B cell (primary cell): ENCODE results near the gene P2RX6. TPM values are rescaled to one million over a fixed set of nuclear protein-coding genes. Genes with fewer than 3 reads are reported as not detected.

Experiments
- ATAC-seq: fragments of 200-7000 bp; cut with Tn5 transposase; one replicate; pipeline ENCODE4 v1.10.0; 2021; ENCODE audit warnings: low read depth, mild to moderate bottlenecking, moderate number of reproducible peaks, moderate library complexity
- CTCF ChIA-PET: fragments of 350-600 bp; sonication (Branson Sonifier 250); formaldehyde crosslinking; loops from one replicate; lab custom pipeline; 2021; ENCODE audit warnings: antibody characterized with exemption, inconsistent platforms; lab: Charles Lee
- POLR2A ChIA-PET: fragments of 350-600 bp; sonication (Branson Sonifier 250); formaldehyde crosslinking; loops from one replicate; lab custom pipeline; 2021; ENCODE audit warnings: antibody characterized with exemption; lab: Charles Lee
- DNase-seq: peaks from one replicate; pipeline ENCODE4 v3.0.0; 2013
- H2AFZ ChIP-seq: 2 replicates; pipeline ENCODE4 v1.6.1; 2012; ENCODE audit warnings: mild to moderate bottlenecking, low read depth, low read length; ENCODE audit not compliant: insufficient read depth, poor library complexity, severe bottlenecking
- H3K27ac ChIP-seq, 2 donors: 1 replicate in 1 of 2; 2 replicates in 1 of 2; pipeline ENCODE4 v1.5.1; 2012 to 2013; ENCODE audit warnings: low read length in 2 of 2, mild to moderate bottlenecking in 2 of 2, moderate library complexity in 1 of 2
- H3K27me3 ChIP-seq, 4 experiments: fragments of 200-600 bp in 1 of 4; sonication (generic) in 1 of 4; replicated peaks in 1 of 4; 1 replicate in 2 of 4; 2 replicates in 2 of 4; pipeline versions ENCODE4 v1.6.1 to v1.7.0; 2013 to 2016; ENCODE audit warnings: low read length in 3 of 4, mild to moderate bottlenecking in 2 of 4, mixed read lengths in 1 of 4, moderate library complexity in 1 of 4; ENCODE audit not compliant: insufficient read depth in 4 of 4, control insufficient read depth in 3 of 4; ENCODE audit errors: control extremely low read depth in 1 of 4
- H3K36me3 ChIP-seq, 2 experiments: replicated peaks in 1 of 2; 1 replicate in 1 of 2; 2 replicates in 1 of 2; pipeline versions ENCODE4 v1.6.1 to v1.7.1; 2013; ENCODE audit warnings: low read length in 1 of 2; ENCODE audit not compliant: insufficient read depth in 2 of 2, control insufficient read depth in 1 of 2; ENCODE audit errors: control extremely low read depth in 1 of 2, extremely low read depth in 1 of 2
- H3K4me1 ChIP-seq, 2 donors: fragments of 200-600 bp in 1 of 2; sonication (generic) in 1 of 2; 1 replicate in 1 of 2; 2 replicates in 1 of 2; pipeline versions ENCODE4 v1.5.1 to v1.6.1; 2013 to 2017; ENCODE audit warnings: low read length in 2 of 2; ENCODE audit not compliant: control insufficient read depth in 2 of 2, insufficient read depth in 2 of 2
- H3K4me2 ChIP-seq: replicated peaks from 2 replicates; pipeline ENCODE3; 2012; ENCODE audit warnings: mild to moderate bottlenecking, low read depth, low read length; ENCODE audit not compliant: poor library complexity, severe bottlenecking
- H3K4me3 ChIP-seq, 5 experiments: fragments of 200-600 bp in 1 of 5; sonication (generic) in 1 of 5; 1 replicate in 3 of 5; 2 replicates in 2 of 5; pipeline versions ENCODE4 v1.5.1 to v1.7.0; 2011 to 2016; ENCODE audit warnings: low read length in 4 of 5, mild to moderate bottlenecking in 4 of 5, low read depth in 2 of 5, control low read depth in 1 of 5, moderate library complexity in 1 of 5; ENCODE audit not compliant: insufficient read depth in 1 of 5; ENCODE audit errors: control extremely low read depth in 1 of 5, extremely low read depth in 1 of 5
- H3K79me2 ChIP-seq: fragments of 200-600 bp; sonication (generic); one replicate; pipeline ENCODE4 v1.6.0; 2016; ENCODE audit warnings: low read length; ENCODE audit not compliant: control insufficient read depth, insufficient read depth
- H3K9ac ChIP-seq: fragments of 200-600 bp; sonication (generic); 2 replicates; pipeline ENCODE4 v1.6.1; 2017; ENCODE audit warnings: mild to moderate bottlenecking, low read length, moderate library complexity
- H3K9me3 ChIP-seq, 3 donors: one replicate each; pipeline versions ENCODE4 v1.6.1 to v1.7.1; 2013; ENCODE audit warnings: low read length in 2 of 3; ENCODE audit not compliant: control insufficient read depth in 2 of 3, insufficient read depth in 1 of 3; ENCODE audit errors: control extremely low read depth in 1 of 3
- H4K20me1 ChIP-seq: 2 replicates; pipeline ENCODE4 v1.6.0; 2012; ENCODE audit warnings: mild to moderate bottlenecking, low read length; ENCODE audit not compliant: insufficient read depth, control insufficient read depth, poor library complexity, severe bottlenecking
- H3K27ac Mint-ChIP-seq: one replicate; pipeline ENCODE4 v1.8.0; 2021; ENCODE audit warnings: mixed read lengths
- H3K27me3 Mint-ChIP-seq: one replicate; pipeline ENCODE4 v1.8.0; 2021; ENCODE audit warnings: mixed read lengths
- H3K4me1 Mint-ChIP-seq: one replicate; pipeline ENCODE4 v1.8.0; 2021; ENCODE audit warnings: mixed read lengths
- H3K4me3 Mint-ChIP-seq: one replicate; pipeline ENCODE4 v1.8.0; 2021; ENCODE audit warnings: mixed read lengths
- H3K9me3 Mint-ChIP-seq: one replicate; pipeline ENCODE4 v1.8.0; 2022; ENCODE audit warnings: mixed read lengths; ENCODE audit not compliant: insufficient read depth
- CTCF ChIP-seq: fragments of 200-600 bp; IDR thresholded peaks from one replicate; pipeline ENCODE4 v1.8.0; 2022; ENCODE audit warnings: antibody characterized with exemption, mild to moderate bottlenecking
- EZH2 ChIP-seq: IDR thresholded peaks from 2 replicates; pipeline ENCODE4 v1.6.1; 2012; ENCODE audit warnings: borderline replicate concordance, low read depth, mild to moderate bottlenecking, moderate library complexity, low read length; ENCODE audit not compliant: insufficient read depth, poor library complexity, severe bottlenecking
- WGBS: methylation state at CpG from one replicate; pipeline ENCODE4 v1.1.5; 2013; ENCODE audit warnings: missing lambda C conversion rate; ENCODE audit not compliant: insufficient coverage; 5-methylcytosine and 5-hydroxymethylcytosine counted together
- intact Hi-C: fragments of 100-400 bp; cut with micrococcal nuclease; formaldehyde crosslinking; loops from one replicate; pipeline ENCODE4 v1.10.0; 2022
- polyA plus RNA-seq: library from polyadenylated mRNA; depleted of rRNA; stranded (reverse); fragments of >200 nt; gene quantifications from 2 replicates; pipeline ENCODE4 v1.2.3, GENCODE V29; 2012
- total RNA-seq, 2 donors: library from RNA; stranded (reverse); fragments of 120-200 nt in 1 of 2; gene quantifications; 1 replicate in 1 of 2; 2 replicates in 1 of 2; pipeline versions ENCODE4 v1.2.3 to v1.2.4, GENCODE V29; 2013 to 2022

P2RX6 gene
- total and polyA plus RNA-seq, 2 donors (not counting 1 experiment from before 2014, with no cell fraction given), result 0.49 to 0.79 TPM

- H3K4me3 ChIP-seq, result no peak overlapping the region
- 79% methylated on average over 6 of the region's 7 CpGs for WGBS
- peaks cover 0 to 24% of the 10 kb centered on the region in 2 experiments for H3K36me3 ChIP-seq
- no peaks in the 10 kb centered on the region for H3K27me3 ChIP-seq
- no peak overlapping the region for H3K9ac ChIP-seq
- peaks cover 24% of the 10 kb centered on the region for H4K20me1 ChIP-seq
- H3K4me1 ChIP-seq, result peaks cover 24 to 31% of the 10 kb centered on the region in 2 donors
- TF ChIP-seq EZH2, result no peak
- no peak for TF ChIP-seq CTCF
- peaks cover 0 to 5% (median 0%) of the 10 kb centered on the region in 3 donors for H3K9me3 ChIP-seq
- H3K27ac Mint-ChIP-seq, result peak overlapping the region; percentile 76
- H3K9me3 Mint-ChIP-seq, result no peaks in the 10 kb centered on the region
- no peak overlapping the region for H3K4me2 ChIP-seq
- no peak overlapping the region for H2AFZ ChIP-seq
- intact Hi-C loops, result no loop called here
- DNase-seq (no peak), ATAC-seq (no peak)
- H3K27ac ChIP-seq, result no peak overlapping the region
- H3K4me1 Mint-ChIP-seq, result peaks cover 30% of the 10 kb centered on the region
- ChIA-PET POLR2A (no interaction called here), CTCF (no interaction called here)
- no peaks in the 10 kb centered on the region for H3K27me3 Mint-ChIP-seq
- no peak overlapping the region for H3K4me3 Mint-ChIP-seq
- H3K79me2 ChIP-seq, result peaks cover 18% of the 10 kb centered on the region
These were observed 16.3 kb upstream of the P2RX6 start for GRCh38 chr22:20998411-20999336.
